HG02588 (cell line): ENCODE measurements around the gene C17orf78.
"Not testable (repeated sequence)": the region's sequence is repeated elsewhere in the genome, so short reads cannot be mapped to it uniquely, and the experiment has no call there.

Experiments used
- ATAC-seq: cut with Tn5 transposase; IDR thresholded peaks from one replicate; pipeline ENCODE4 v1.9.1; 2021; ENCODE audit warnings: mild to moderate bottlenecking, moderate library complexity; ENCODE audit not compliant: unreplicated experiment

Gene C17orf78

GRCh38 chr17:37430051-37430627 lies 54.4 kb downstream of the C17orf78 start:
- no peak for ATAC-seq

GRCh38 chr17:37432671-37433070 lies 56.9 kb downstream of the C17orf78 start:
- no peak for ATAC-seq

GRCh38 chr17:37438141-37438540 lies 62.4 kb downstream of the C17orf78 start:
- no peak for ATAC-seq

- ATAC-seq: no peak
Measured at GRCh38 chr17:37440424-37440823, 64.6 kb downstream of the C17orf78 start.

GRCh38 chr17:37441369-37442014 lies 65.7 kb downstream of the C17orf78 start:
- ATAC-seq: not testable (repeated sequence)
